Neural progenitor cell (in vitro differentiated cells): ENCODE measurements around the gene STAM. TPM values are rescaled to one million over a fixed set of nuclear protein-coding genes. Genes with fewer than 3 reads are reported as not detected.

Experiments
- DNase-seq: peaks from one replicate; pipeline ENCODE4 v3.0.0-alpha.2; 2016; ENCODE audit warnings: low spot score
- H2AFZ ChIP-seq: fragments of 200-600 bp; sonication (generic); replicated peaks from 2 replicates; pipeline ENCODE4 v1.6.1; 2016; ENCODE audit warnings: antibody characterized with exemption
- H3F3A ChIP-seq: fragments of 200-600 bp; sonication (generic); 2 replicates; pipeline ENCODE4 v1.6.1; 2016; ENCODE audit warnings: antibody characterized with exemption, low read depth
- H3K27ac ChIP-seq: fragments of 200-600 bp; sonication (generic); 2 replicates; pipeline ENCODE4 v1.5.1; 2016; ENCODE audit warnings: mild to moderate bottlenecking
- H3K27me3 ChIP-seq: fragments of 200-600 bp; sonication (generic); 2 replicates; pipeline ENCODE4 v1.6.1; 2016; ENCODE audit warnings: mild to moderate bottlenecking, moderate library complexity
- H3K36me3 ChIP-seq: fragments of 200-600 bp; sonication (generic); 2 replicates; pipeline ENCODE4 v1.5.1; 2016
- H3K4me1 ChIP-seq: fragments of 200-600 bp; sonication (generic); 2 replicates; pipeline ENCODE4 v1.6.1; 2016; ENCODE audit warnings: mixed run types
- H3K4me2 ChIP-seq: fragments of 200-600 bp; sonication (generic); 2 replicates; pipeline ENCODE4 v1.6.1; 2016
- H3K4me3 ChIP-seq: fragments of 200-600 bp; sonication (generic); 2 replicates; pipeline ENCODE4 v1.5.1; 2016
- H3K79me2 ChIP-seq: fragments of 200-600 bp; sonication (generic); 2 replicates; pipeline ENCODE4 v1.6.1; 2016; ENCODE audit warnings: low read depth
- H3K9ac ChIP-seq: fragments of 200-600 bp; sonication (generic); 2 replicates; pipeline ENCODE4 v1.6.1; 2016
- H3K9me3 ChIP-seq: fragments of 200-600 bp; sonication (generic); 2 replicates; pipeline ENCODE4 v1.5.1; 2016; ENCODE audit warnings: low read depth
- H4K20me1 ChIP-seq: fragments of 200-600 bp; sonication (generic); 2 replicates; pipeline ENCODE4 v1.6.1; 2016; ENCODE audit warnings: low read depth
- H3K27ac Mint-ChIP-seq: 3 replicates; pipeline ENCODE4 v1.8.0; 2021; ENCODE audit warnings: mixed read lengths
- H3K27me3 Mint-ChIP-seq: 2 replicates; pipeline ENCODE4 v1.8.0; 2022; ENCODE audit warnings: low read depth, mild to moderate bottlenecking, inconsistent platforms, moderate library complexity, mixed read lengths; ENCODE audit not compliant: insufficient read depth
- H3K36me3 Mint-ChIP-seq: 3 replicates; pipeline ENCODE4 v1.8.0; 2021; ENCODE audit warnings: mixed read lengths
- H3K4me1 Mint-ChIP-seq: 3 replicates; pipeline ENCODE4 v1.8.0; 2021; ENCODE audit warnings: mixed read lengths
- H3K4me3 Mint-ChIP-seq: 3 replicates; pipeline ENCODE4 v1.8.0; 2021; ENCODE audit warnings: mild to moderate bottlenecking, moderate library complexity, mixed read lengths
- H3K9me3 Mint-ChIP-seq: 3 replicates; pipeline ENCODE4 v1.8.0; 2020; ENCODE audit warnings: mixed read lengths
- EZH2 ChIP-seq: fragments of 200-600 bp; sonication (generic); IDR thresholded peaks from 2 replicates; pipeline ENCODE4 v1.6.1; 2017; ENCODE audit warnings: antibody characterized with exemption, mild to moderate bottlenecking, moderate library complexity
- EZH2phosphoT487 ChIP-seq: fragments of 200-600 bp; sonication (generic); IDR thresholded peaks from 2 replicates; pipeline ENCODE4 v1.6.1; 2017; ENCODE audit warnings: antibody characterized with exemption
- total RNA-seq: library from RNA; depleted of rRNA; stranded (reverse); fragments of >200 nt; gene quantifications from 2 replicates; pipeline ENCODE4 v1.2.3, GENCODE V29; 2015; ENCODE audit warnings: low replicate concordance
- TF ChIP-seq, protein P1 (sequence below): fragments of 200-600 bp; sonication (generic); IDR thresholded peaks from 2 replicates; pipeline ENCODE4 v1.5.1; 2017; ENCODE audit warnings: antibody characterized with exemption, mild to moderate bottlenecking

STAM gene
- total RNA-seq, 1 donor from 2014 or later, result 43.2 TPM

DNA sequence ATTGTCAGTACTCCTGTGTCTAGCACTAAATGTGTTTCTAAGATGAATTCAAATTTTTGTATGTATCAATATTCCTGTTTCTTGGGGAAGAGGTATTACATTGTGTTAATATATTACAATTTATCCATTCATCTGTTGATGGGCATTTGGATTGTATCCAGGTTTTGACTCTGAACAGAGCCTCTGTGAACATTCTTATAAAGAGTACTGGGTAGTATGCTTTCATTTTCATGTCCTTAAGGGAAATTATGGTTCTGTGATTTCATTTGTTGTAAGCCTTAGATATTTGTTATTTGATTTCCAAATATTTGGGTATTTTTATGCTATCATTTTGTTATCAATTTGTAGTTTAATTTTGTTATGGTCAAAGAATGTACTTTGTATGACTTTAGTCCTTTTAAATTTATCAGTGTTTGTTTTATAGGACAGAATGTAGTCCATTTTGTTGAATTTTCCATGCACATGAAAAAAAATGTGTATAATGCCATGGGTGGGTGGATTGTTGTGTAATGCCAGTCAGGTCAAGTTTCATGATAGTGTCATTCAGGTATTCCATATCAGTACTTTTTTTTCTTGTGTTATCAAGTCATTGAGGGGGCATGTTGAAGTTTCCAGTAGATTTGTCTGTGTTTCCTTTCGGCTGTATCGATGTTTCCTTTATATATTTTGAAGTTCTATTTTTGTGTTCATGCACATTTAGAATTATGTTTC lies 38.4 kb downstream of the STAM start:
- no peaks in the 10 kb centered on the region for H3K27me3 Mint-ChIP-seq
- TF ChIP-seq EZH2phosphoT487 (no peak), EZH2 (no peak)
- TF ChIP-seq, protein P1, sequence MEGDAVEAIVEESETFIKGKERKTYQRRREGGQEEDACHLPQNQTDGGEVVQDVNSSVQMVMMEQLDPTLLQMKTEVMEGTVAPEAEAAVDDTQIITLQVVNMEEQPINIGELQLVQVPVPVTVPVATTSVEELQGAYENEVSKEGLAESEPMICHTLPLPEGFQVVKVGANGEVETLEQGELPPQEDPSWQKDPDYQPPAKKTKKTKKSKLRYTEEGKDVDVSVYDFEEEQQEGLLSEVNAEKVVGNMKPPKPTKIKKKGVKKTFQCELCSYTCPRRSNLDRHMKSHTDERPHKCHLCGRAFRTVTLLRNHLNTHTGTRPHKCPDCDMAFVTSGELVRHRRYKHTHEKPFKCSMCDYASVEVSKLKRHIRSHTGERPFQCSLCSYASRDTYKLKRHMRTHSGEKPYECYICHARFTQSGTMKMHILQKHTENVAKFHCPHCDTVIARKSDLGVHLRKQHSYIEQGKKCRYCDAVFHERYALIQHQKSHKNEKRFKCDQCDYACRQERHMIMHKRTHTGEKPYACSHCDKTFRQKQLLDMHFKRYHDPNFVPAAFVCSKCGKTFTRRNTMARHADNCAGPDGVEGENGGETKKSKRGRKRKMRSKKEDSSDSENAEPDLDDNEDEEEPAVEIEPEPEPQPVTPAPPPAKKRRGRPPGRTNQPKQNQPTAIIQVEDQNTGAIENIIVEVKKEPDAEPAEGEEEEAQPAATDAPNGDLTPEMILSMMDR, result no peak
- Histone ChIP-seq H3K36me3 (no peaks in the 10 kb centered on the region), H3K27ac (no peak overlapping the region), H2AFZ (no peak overlapping the region), H3K27me3 (no peaks in the 10 kb centered on the region), H3K9ac (no peak overlapping the region), H3K4me2 (no peak overlapping the region), H3K4me3 (no peak overlapping the region), H3K4me1 (no peaks in the 10 kb centered on the region), H3K9me3 (no peaks in the 10 kb centered on the region), H3K79me2 (peaks cover 100% of the 10 kb centered on the region), H4K20me1 (peaks cover 10% of the 10 kb centered on the region), H3F3A (no peaks in the 10 kb centered on the region)
- H3K4me1 Mint-ChIP-seq, result no peaks in the 10 kb centered on the region
- peaks cover 8% of the 10 kb centered on the region for H3K36me3 Mint-ChIP-seq
- no peak for DNase-seq
- no peak overlapping the region for H3K27ac Mint-ChIP-seq
- no peak overlapping the region for H3K4me3 Mint-ChIP-seq
- H3K9me3 Mint-ChIP-seq, result peaks cover 7% of the 10 kb centered on the region

DNA sequence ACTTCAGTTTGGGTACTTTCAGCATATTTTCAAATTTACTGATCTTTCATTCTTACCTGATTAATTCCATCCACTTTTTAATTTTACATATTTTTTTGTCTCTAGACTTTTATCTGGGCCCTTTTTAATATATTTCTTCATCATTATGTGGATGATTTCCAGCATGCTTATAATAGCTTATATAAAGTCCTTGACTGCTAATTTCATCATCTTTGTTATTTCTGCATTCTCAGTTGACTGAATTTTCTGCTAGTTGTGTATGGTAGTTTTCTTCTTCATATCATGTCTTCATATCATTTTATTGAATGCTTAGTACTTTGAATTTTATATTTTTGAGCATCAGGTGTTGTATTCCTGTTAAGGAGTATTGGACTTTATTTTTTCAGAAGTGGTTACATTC lies 39.6 kb downstream of the STAM start:
- peaks cover 7% of the 10 kb centered on the region for H3K9me3 Mint-ChIP-seq
- no peak for TF ChIP-seq EZH2
- TF ChIP-seq, protein P1, result no peak
- TF ChIP-seq EZH2phosphoT487, result no peak
- no peak overlapping the region for H3K4me3 Mint-ChIP-seq
- Histone ChIP-seq H3K36me3 (no peaks in the 10 kb centered on the region), H3K79me2 (peaks cover 97% of the 10 kb centered on the region), H2AFZ (no peak overlapping the region), H4K20me1 (peaks cover 10% of the 10 kb centered on the region), H3K4me3 (no peak overlapping the region), H3F3A (no peaks in the 10 kb centered on the region), H3K4me2 (no peak overlapping the region), H3K27ac (no peak overlapping the region), H3K9ac (no peak overlapping the region), H3K4me1 (no peaks in the 10 kb centered on the region), H3K9me3 (no peaks in the 10 kb centered on the region), H3K27me3 (no peaks in the 10 kb centered on the region)
- peaks cover 10% of the 10 kb centered on the region for H3K36me3 Mint-ChIP-seq
- H3K27me3 Mint-ChIP-seq, result no peaks in the 10 kb centered on the region
- no peaks in the 10 kb centered on the region for H3K4me1 Mint-ChIP-seq
- DNase-seq, result no peak
- no peak overlapping the region for H3K27ac Mint-ChIP-seq

DNA sequence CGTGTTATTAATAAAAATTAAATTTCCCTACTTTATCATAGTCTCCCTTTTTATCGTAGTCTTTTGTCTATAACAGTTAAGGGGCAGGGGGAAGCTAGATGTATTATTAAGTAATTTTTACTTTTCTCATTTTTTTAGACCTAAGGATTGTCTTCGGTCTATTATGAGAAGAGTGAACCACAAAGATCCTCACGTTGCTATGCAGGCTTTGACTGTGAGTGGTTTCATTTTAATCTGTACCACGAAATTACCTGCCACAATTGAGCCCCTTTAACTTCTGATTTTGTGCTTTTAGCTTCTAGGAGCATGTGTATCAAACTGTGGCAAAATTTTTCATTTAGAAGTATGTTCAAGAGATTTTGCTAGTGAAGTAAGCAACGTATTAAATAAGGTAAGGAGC lies 40.6 kb downstream of the STAM start:
- no peak for DNase-seq
- Mint-ChIP-seq H3K9me3 (peaks cover 5% of the 10 kb centered on the region), H3K4me1 (no peaks in the 10 kb centered on the region), H3K27me3 (no peaks in the 10 kb centered on the region), H3K27ac (no peak overlapping the region), H3K4me3 (no peak overlapping the region), H3K36me3 (peaks cover 6% of the 10 kb centered on the region)
- no peaks in the 10 kb centered on the region for H3K4me1 ChIP-seq
- H3K79me2 ChIP-seq, result peaks cover 87% of the 10 kb centered on the region
- peaks cover 10% of the 10 kb centered on the region for H4K20me1 ChIP-seq
- H3K4me2 ChIP-seq, result no peak overlapping the region
- H3K4me3 ChIP-seq, result no peak overlapping the region
- no peak for TF ChIP-seq EZH2phosphoT487
- TF ChIP-seq EZH2, result no peak
- TF ChIP-seq, protein P1, result no peak
- no peaks in the 10 kb centered on the region for H3F3A ChIP-seq
- H3K9ac ChIP-seq, result no peak overlapping the region
- no peaks in the 10 kb centered on the region for H3K27me3 ChIP-seq
- no peaks in the 10 kb centered on the region for H3K36me3 ChIP-seq
- H3K9me3 ChIP-seq, result no peaks in the 10 kb centered on the region
- H3K27ac ChIP-seq, result no peak overlapping the region
- no peak overlapping the region for H2AFZ ChIP-seq
